HEK293 (cell line): Measurements from ENCODE around the gene TSPEAR.
"Not testable (repeated sequence)": the region's sequence is repeated elsewhere in the genome, so short reads cannot be mapped to it uniquely, and the experiment has no call there.

Experiments used
- ATF2 ChIP-seq: fragments of 450-650 bp; formaldehyde crosslinking; IDR thresholded peaks from 2 replicates; pipeline ENCODE4 v1.5.1; 2016; ENCODE audit warnings: missing biosample characterization, missing genetic modification characterization, low read depth
- CTCF ChIP-seq: fragments of 450-650 bp; formaldehyde crosslinking; IDR thresholded peaks from 2 replicates; pipeline ENCODE4 v1.5.1; 2016; ENCODE audit warnings: missing biosample characterization, missing genetic modification characterization
- KLF16 ChIP-seq: fragments of 450-650 bp; formaldehyde crosslinking; IDR thresholded peaks from 2 replicates; pipeline ENCODE4 v1.5.1; 2017; ENCODE audit warnings: missing biosample characterization, missing genetic modification characterization
- KLF7 ChIP-seq: fragments of 450-650 bp; formaldehyde crosslinking; IDR thresholded peaks from 2 replicates; pipeline ENCODE4 v1.5.1; 2016; ENCODE audit warnings: missing biosample characterization, missing genetic modification characterization, borderline replicate concordance
- ZBTB48 ChIP-seq: fragments of 450-650 bp; formaldehyde crosslinking; IDR thresholded peaks from 2 replicates; pipeline ENCODE4 v1.5.1; 2016; ENCODE audit warnings: missing biosample characterization, missing genetic modification characterization
- ZBTB49 ChIP-seq: fragments of 450-650 bp; formaldehyde crosslinking; IDR thresholded peaks from 2 replicates; pipeline ENCODE4 v1.5.1; 2016; ENCODE audit warnings: missing biosample characterization, missing genetic modification characterization, low read depth
- ZNF121 ChIP-seq: fragments of 450-650 bp; formaldehyde crosslinking; IDR thresholded peaks from 2 replicates; pipeline ENCODE4 v1.5.1; 2016; ENCODE audit warnings: missing biosample characterization, missing genetic modification characterization
- ZNF221 ChIP-seq: fragments of 450-650 bp; formaldehyde crosslinking; IDR thresholded peaks from 2 replicates; pipeline ENCODE4 v1.5.1; 2017; ENCODE audit warnings: missing biosample characterization, missing genetic modification characterization, borderline replicate concordance
- ZNF239 ChIP-seq: fragments of 450-650 bp; formaldehyde crosslinking; IDR thresholded peaks from 2 replicates; pipeline ENCODE4 v1.5.1; 2016; ENCODE audit warnings: missing biosample characterization, missing genetic modification characterization
- TF ChIP-seq, protein P1 (sequence below): fragments of 450-650 bp; formaldehyde crosslinking; IDR thresholded peaks from 2 replicates; pipeline ENCODE4 v1.5.1; 2016; ENCODE audit warnings: missing biosample characterization, missing genetic modification characterization
- TF ChIP-seq, protein P2 (sequence below): fragments of 450-650 bp; formaldehyde crosslinking; IDR thresholded peaks from 2 replicates; pipeline ENCODE4 v1.5.1; 2016; ENCODE audit warnings: missing biosample characterization, missing genetic modification characterization
- TF ChIP-seq, protein P3 (sequence below): fragments of 450-650 bp; formaldehyde crosslinking; IDR thresholded peaks from 2 replicates; pipeline ENCODE4 v1.5.1; 2016; ENCODE audit warnings: missing biosample characterization, missing genetic modification characterization

DNA sequence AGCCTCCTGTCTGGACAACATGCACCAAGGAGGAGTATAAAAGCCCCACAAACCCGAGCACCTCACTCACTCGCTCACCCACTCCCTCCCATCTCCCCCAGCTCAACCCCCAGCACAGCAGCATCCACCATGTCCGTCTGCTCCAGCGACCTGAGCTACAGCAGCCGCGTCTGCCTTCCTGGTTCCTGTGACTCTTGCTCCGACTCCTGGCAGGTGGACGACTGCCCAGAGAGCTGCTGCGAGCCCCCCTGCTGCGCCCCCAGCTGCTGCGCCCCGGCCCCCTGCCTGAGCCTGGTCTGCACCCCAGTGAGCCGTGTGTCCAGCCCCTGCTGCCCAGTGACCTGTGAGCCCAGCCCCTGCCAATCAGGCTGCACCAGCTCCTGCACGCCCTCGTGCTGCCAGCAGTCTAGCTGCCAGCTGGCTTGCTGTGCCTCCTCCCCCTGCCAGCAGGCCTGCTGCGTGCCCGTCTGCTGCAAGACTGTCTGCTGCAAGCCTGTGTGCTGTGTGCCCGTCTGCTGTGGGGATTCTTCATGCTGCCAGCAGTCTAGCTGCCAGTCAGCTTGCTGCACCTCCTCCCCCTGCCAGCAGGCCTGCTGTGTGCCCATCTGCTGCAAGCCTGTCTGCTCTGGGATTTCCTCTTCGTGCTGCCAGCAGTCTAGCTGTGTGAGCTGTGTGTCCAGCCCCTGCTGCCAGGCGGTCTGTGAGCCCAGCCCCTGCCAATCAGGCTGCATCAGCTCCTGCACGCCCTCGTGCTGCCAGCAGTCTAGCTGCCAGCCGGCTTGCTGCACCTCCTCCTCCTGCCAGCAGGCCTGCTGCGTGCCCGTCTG lies 137.5 kb downstream of the TSPEAR start, which contains the start of gene KRTAP10-4:
- TF ChIP-seq CTCF (tag by site-specific recombination); ZNF121 (tag by site-specific recombination); KLF16 (tag by site-specific recombination); ZNF221 (tag by site-specific recombination); KLF7; ZNF239 (tag by site-specific recombination); ZBTB49 (tag by site-specific recombination); ATF2; ZBTB48 (tag by site-specific recombination): not testable (repeated sequence)
- TF ChIP-seq, protein P1, sequence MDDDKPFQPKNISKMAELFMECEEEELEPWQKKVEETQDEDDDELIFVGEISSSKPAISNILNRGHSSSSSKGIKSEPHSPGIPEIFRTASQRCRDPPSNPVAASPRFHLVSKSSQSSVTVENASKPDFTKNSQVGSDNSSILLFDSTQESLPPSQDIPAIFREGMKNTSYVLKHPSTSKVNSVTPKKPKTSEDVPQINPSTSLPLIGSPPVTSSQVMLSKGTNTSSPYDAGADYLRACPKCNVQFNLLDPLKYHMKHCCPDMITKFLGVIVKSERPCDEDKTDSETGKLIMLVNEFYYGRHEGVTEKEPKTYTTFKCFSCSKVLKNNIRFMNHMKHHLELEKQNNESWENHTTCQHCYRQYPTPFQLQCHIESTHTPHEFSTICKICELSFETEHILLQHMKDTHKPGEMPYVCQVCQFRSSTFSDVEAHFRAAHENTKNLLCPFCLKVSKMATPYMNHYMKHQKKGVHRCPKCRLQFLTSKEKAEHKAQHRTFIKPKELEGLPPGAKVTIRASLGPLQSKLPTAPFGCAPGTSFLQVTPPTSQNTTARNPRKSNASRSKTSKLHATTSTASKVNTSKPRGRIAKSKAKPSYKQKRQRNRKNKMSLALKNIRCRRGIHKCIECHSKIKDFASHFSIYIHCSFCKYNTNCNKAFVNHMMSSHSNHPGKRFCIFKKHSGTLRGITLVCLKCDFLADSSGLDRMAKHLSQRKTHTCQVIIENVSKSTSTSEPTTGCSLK (tag by site-specific recombination): not testable (repeated sequence)
- TF ChIP-seq, protein P2, sequence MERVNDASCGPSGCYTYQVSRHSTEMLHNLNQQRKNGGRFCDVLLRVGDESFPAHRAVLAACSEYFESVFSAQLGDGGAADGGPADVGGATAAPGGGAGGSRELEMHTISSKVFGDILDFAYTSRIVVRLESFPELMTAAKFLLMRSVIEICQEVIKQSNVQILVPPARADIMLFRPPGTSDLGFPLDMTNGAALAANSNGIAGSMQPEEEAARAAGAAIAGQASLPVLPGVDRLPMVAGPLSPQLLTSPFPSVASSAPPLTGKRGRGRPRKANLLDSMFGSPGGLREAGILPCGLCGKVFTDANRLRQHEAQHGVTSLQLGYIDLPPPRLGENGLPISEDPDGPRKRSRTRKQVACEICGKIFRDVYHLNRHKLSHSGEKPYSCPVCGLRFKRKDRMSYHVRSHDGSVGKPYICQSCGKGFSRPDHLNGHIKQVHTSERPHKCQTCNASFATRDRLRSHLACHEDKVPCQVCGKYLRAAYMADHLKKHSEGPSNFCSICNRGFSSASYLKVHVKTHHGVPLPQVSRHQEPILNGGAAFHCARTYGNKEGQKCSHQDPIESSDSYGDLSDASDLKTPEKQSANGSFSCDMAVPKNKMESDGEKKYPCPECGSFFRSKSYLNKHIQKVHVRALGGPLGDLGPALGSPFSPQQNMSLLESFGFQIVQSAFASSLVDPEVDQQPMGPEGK (tag by site-specific recombination): not testable (repeated sequence)
- TF ChIP-seq, protein P3, sequence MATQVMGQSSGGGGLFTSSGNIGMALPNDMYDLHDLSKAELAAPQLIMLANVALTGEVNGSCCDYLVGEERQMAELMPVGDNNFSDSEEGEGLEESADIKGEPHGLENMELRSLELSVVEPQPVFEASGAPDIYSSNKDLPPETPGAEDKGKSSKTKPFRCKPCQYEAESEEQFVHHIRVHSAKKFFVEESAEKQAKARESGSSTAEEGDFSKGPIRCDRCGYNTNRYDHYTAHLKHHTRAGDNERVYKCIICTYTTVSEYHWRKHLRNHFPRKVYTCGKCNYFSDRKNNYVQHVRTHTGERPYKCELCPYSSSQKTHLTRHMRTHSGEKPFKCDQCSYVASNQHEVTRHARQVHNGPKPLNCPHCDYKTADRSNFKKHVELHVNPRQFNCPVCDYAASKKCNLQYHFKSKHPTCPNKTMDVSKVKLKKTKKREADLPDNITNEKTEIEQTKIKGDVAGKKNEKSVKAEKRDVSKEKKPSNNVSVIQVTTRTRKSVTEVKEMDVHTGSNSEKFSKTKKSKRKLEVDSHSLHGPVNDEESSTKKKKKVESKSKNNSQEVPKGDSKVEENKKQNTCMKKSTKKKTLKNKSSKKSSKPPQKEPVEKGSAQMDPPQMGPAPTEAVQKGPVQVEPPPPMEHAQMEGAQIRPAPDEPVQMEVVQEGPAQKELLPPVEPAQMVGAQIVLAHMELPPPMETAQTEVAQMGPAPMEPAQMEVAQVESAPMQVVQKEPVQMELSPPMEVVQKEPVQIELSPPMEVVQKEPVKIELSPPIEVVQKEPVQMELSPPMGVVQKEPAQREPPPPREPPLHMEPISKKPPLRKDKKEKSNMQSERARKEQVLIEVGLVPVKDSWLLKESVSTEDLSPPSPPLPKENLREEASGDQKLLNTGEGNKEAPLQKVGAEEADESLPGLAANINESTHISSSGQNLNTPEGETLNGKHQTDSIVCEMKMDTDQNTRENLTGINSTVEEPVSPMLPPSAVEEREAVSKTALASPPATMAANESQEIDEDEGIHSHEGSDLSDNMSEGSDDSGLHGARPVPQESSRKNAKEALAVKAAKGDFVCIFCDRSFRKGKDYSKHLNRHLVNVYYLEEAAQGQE (tag by site-specific recombination): not testable (repeated sequence)
